IMR-90 (cell line): Measurements from ENCODE around the gene TREH.

Experiments used
- CEBPB ChIP-seq: IDR thresholded peaks from 2 replicates; pipeline ENCODE4 v1.6.1; 2012; ENCODE audit warnings: low read depth, low read length, improper control_type of control experiment
- CHD1 ChIP-seq: IDR thresholded peaks from 2 replicates; pipeline ENCODE4 v1.6.1; 2012; ENCODE audit warnings: low read depth, low read length, improper control_type of control experiment
- CTCF ChIP-seq: conservative IDR thresholded peaks from 2 replicates; pipeline ENCODE4 v1.5.1; 2012; ENCODE audit warnings: mild to moderate bottlenecking, low read depth, low read length, improper control_type of control experiment
- ELK1 ChIP-seq: fragments of 150-350 bp; IDR thresholded peaks from 2 replicates; pipeline ENCODE4 v1.6.1; 2016; ENCODE audit warnings: low read depth, mild to moderate bottlenecking, low read length, moderate library complexity, borderline replicate concordance
- POLR2A ChIP-seq: IDR thresholded peaks from 2 replicates; pipeline ENCODE4 v1.6.1; 2012; ENCODE audit warnings: mild to moderate bottlenecking, low read depth, low read length
- RAD21 ChIP-seq: IDR thresholded peaks from 2 replicates; pipeline ENCODE4 v1.6.1; 2012; ENCODE audit warnings: low read length, improper control_type of control experiment
- RCOR1 ChIP-seq: IDR thresholded peaks from 2 replicates; pipeline ENCODE4 v1.6.1; 2012; ENCODE audit warnings: mild to moderate bottlenecking, low read length, improper control_type of control experiment; ENCODE audit not compliant: insufficient replicate concordance
- RFX5 ChIP-seq: IDR thresholded peaks from 2 replicates; pipeline ENCODE4 v1.8.0; 2012; ENCODE audit warnings: low read depth, mild to moderate bottlenecking, low read length, moderate library complexity
- USF2 ChIP-seq: fragments of 150-350 bp; IDR thresholded peaks from 2 replicates; pipeline ENCODE4 v1.6.1; 2017; ENCODE audit warnings: mild to moderate bottlenecking, antibody characterized with exemption, low read length, low read depth

GRCh38 chr11:118687906-118688305 is 8.5 kb upstream of the TREH start:
- TF ChIP-seq USF2 (no peak), CTCF (no peak), CEBPB (no peak), RCOR1 (no peak), RAD21 (no peak), ELK1 (no peak), POLR2A (no peak), RFX5 (no peak), CHD1 (no peak)
